ENCODE data around the gene MRPS30.

DNA sequence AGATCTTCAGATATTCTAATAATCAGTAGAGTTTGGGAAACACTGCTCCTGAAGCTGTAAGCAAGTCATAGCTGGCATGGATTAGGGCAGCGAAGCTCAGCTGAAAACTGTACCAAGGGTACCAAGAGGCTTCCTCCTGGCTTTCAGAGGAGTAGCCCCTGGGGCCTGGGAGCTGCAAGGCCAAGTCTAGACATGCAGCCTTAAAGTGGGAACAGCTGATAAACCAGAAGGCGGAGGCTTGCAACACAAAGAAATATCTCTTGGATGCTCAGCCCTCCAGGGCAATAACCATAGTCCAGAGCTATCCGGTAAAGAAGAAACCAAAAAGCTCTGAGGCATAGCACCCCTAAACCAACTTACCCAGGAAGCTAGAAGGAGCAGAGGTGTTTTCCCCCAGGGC is 51.5 kb downstream of the MRPS30 start:
- TF ChIP-seq, protein P1, sequence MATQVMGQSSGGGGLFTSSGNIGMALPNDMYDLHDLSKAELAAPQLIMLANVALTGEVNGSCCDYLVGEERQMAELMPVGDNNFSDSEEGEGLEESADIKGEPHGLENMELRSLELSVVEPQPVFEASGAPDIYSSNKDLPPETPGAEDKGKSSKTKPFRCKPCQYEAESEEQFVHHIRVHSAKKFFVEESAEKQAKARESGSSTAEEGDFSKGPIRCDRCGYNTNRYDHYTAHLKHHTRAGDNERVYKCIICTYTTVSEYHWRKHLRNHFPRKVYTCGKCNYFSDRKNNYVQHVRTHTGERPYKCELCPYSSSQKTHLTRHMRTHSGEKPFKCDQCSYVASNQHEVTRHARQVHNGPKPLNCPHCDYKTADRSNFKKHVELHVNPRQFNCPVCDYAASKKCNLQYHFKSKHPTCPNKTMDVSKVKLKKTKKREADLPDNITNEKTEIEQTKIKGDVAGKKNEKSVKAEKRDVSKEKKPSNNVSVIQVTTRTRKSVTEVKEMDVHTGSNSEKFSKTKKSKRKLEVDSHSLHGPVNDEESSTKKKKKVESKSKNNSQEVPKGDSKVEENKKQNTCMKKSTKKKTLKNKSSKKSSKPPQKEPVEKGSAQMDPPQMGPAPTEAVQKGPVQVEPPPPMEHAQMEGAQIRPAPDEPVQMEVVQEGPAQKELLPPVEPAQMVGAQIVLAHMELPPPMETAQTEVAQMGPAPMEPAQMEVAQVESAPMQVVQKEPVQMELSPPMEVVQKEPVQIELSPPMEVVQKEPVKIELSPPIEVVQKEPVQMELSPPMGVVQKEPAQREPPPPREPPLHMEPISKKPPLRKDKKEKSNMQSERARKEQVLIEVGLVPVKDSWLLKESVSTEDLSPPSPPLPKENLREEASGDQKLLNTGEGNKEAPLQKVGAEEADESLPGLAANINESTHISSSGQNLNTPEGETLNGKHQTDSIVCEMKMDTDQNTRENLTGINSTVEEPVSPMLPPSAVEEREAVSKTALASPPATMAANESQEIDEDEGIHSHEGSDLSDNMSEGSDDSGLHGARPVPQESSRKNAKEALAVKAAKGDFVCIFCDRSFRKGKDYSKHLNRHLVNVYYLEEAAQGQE (IDR thresholded peaks at IDR 0.05; ENCODE audit: insufficient replicate concordance, low read depth): no peak
- TF ChIP-seq, protein P2, sequence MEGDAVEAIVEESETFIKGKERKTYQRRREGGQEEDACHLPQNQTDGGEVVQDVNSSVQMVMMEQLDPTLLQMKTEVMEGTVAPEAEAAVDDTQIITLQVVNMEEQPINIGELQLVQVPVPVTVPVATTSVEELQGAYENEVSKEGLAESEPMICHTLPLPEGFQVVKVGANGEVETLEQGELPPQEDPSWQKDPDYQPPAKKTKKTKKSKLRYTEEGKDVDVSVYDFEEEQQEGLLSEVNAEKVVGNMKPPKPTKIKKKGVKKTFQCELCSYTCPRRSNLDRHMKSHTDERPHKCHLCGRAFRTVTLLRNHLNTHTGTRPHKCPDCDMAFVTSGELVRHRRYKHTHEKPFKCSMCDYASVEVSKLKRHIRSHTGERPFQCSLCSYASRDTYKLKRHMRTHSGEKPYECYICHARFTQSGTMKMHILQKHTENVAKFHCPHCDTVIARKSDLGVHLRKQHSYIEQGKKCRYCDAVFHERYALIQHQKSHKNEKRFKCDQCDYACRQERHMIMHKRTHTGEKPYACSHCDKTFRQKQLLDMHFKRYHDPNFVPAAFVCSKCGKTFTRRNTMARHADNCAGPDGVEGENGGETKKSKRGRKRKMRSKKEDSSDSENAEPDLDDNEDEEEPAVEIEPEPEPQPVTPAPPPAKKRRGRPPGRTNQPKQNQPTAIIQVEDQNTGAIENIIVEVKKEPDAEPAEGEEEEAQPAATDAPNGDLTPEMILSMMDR (IDR thresholded peaks at IDR 0.05; ENCODE audit: insufficient read depth, low read length): no peak
- TF ChIP-seq GABPA (IDR thresholded peaks at IDR 0.05; ENCODE audit: low read depth): no peak

Measured in HL-60 (cell line).